ENCODE measurements around the gene GPR37L1.

GRCh38 chr1:202110977-202111376 is 11.7 kb upstream of the GPR37L1 start:
- TF ChIP-seq CTCF (conservative IDR thresholded peaks at IDR 0.05; ENCODE audit: low read length): no peak
- no peak for TF ChIP-seq EZH2phosphoT487 (IDR thresholded peaks at IDR 0.05; ENCODE audit: borderline replicate concordance)
